Adrenal gland (tissue), 12 donors: ENCODE measurements around the gene RNF112. TPM values are rescaled to one million over a fixed set of nuclear protein-coding genes. Genes with fewer than 3 reads are reported as not detected.
"Not testable (repeated sequence)": the region's sequence is repeated elsewhere in the genome, so short reads cannot be mapped to it uniquely, and the experiment has no call there.

ENCODE experiments used
- DNase-seq, 7 donors: peaks; one replicate each; pipeline ENCODE4 v3.0.0-alpha.2; 2019 to 2020
- H3K27ac ChIP-seq, 5 donors: fragments of 200-600 bp; sonication (generic) in 4 of 5; 1 replicate in 3 of 5; 2 replicates in 2 of 5; pipeline versions ENCODE4 v1.5.1 to v1.8.0; 2016 to 2020; ENCODE audit warnings: mild to moderate bottlenecking in 1 of 5
- H3K27me3 ChIP-seq: fragments of 200-600 bp; 2 replicates; pipeline ENCODE4 v1.8.0; 2021
- H3K36me3 ChIP-seq, 2 donors: fragments of 200-600 bp; replicated peaks in 1 of 2; 1 replicate in 1 of 2; 2 replicates in 1 of 2; pipeline versions ENCODE4 v1.5.1 to v1.8.0; 2018 to 2022
- H3K4me1 ChIP-seq, 2 donors: fragments of 200-600 bp; replicated peaks in 1 of 2; 1 replicate in 1 of 2; 2 replicates in 1 of 2; pipeline versions ENCODE4 v1.5.1 to v1.8.0; 2018 to 2021
- H3K4me3 ChIP-seq, 4 donors: fragments of 200-600 bp; sonication (generic) in 3 of 4; one replicate each; pipeline ENCODE4 v1.5.1; 2016 to 2018
- H3K9me3 ChIP-seq, 3 donors: fragments of 200-600 bp; sonication (generic) in 1 of 3; replicated peaks in 1 of 3; 1 replicate in 2 of 3; 2 replicates in 1 of 3; pipeline versions ENCODE4 v1.5.1 to v1.8.0; 2016 to 2021
- POLR2A ChIP-seq, 2 donors: fragments of 450-650 bp; IDR thresholded peaks; one replicate each; pipeline ENCODE4 v1.6.1; 2017; ENCODE audit warnings: antibody characterized with exemption in 2 of 2, mild to moderate bottlenecking in 2 of 2, moderate library complexity in 1 of 2
- WGBS, 4 donors: extraction: QIAGEN DNeasy Blood & Tissue Kit in 2 of 4; methylation state at CpG; one replicate each; pipeline versions ENCODE4 v1.1.5 to v1.1.7; 2013 to 2017; 5-methylcytosine and 5-hydroxymethylcytosine counted together
- intact Hi-C, 2 donors: fragments of 100-400 bp; cut with DNase I; formaldehyde crosslinking; loops; one replicate each; pipeline versions ENCODE4 v1.14.1 to v1.15.0; 2022 to 2023
- polyA plus RNA-seq, 3 donors: library from polyadenylated mRNA; stranded (reverse); fragments of 200-250 nt in 2 of 3; fragments of 350-450 nt in 1 of 3; fragmentation: Illumina TruSeq in 1 of 3; extraction: RNeasy Lipid Tissue Mini Kit (QIAGEN cat#74804) in 1 of 3; gene quantifications; one replicate each; pipeline ENCODE4 v1.2.3, GENCODE V29; 2013 to 2014
- total RNA-seq, 9 donors: library from RNA; depleted of rRNA in 4 of 9; stranded (reverse); fragments of >200 nt in 4 of 9; fragments of 120-200 nt in 1 of 9; fragmentation: NEBNext Ultra II Directional in 1 of 9; extraction: Animal tissue kit (Norgen Biotek cat#: 25700) in 1 of 9; gene quantifications; one replicate each; pipeline versions ENCODE4 v1.1.0 to v1.2.4, GENCODE V29; 2013 to 2023
- TF ChIP-seq, protein P1 (sequence below), 6 experiments: fragments of 450-650 bp in 4 of 6; fragments of 200-600 bp in 2 of 6; sonication (generic) in 1 of 6; IDR thresholded peaks; 1 replicate in 5 of 6; 2 replicates in 1 of 6; pipeline versions ENCODE4 v1.5.1 to v1.8.0; 2016 to 2021; ENCODE audit warnings: antibody characterized with exemption in 6 of 6, mild to moderate bottlenecking in 2 of 6, moderate library complexity in 1 of 6
- donor health status: healthy with polysubstance abuse.
- donor health status: Bipolar disorder and iron deficiency.
- donor health status: DM: yes; HTN: yes; CAD: no.
- donor health status: DM: no; HTN: no; CAD: no.
- donor health status: DM: no; HTN: no; CAD: no.
- donor health status: DM: yes; HTN: yes; CAD: no.

The RNF112 gene
- total and polyA plus RNA-seq, 12 donors: 0.88 to 35.6 (median 2.3) TPM; not detected in 1

DNA sequence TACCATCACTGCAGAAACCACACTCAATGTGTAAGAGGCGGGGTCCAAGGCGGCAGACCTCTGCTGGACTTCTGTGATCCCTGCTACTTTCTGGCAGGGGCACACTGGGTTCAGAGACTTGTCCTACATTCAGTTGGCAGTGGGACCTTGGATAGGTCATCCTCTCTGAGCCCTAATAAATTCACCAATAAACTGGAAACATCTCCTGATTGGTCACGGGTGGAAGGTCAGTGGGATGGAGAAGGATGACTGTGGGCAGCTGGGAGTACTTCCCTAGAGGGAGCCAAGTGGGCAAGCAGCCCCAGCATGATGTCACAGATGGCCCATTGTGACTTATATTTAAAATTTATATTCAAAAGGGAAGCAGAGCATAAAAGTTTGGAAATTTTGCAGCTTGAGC is 49.7 kb downstream of the RNF112 start:
- WGBS, 4 donors: 64 to 79% (median 70%) methylated on average over 3 of the region's 3 CpGs
- Histone ChIP-seq H3K27ac (no peak overlapping the region), H3K4me1 (peaks cover 9 to 10% of the 10 kb centered on the region in 2 donors), H3K9me3 (no peaks in the 10 kb centered on the region), H3K36me3 (no peaks in the 10 kb centered on the region), H3K27me3 (no peaks in the 10 kb centered on the region), H3K4me3 (no peak overlapping the region)
- peak; percentile 49 to 75 (median 58) for DNase-seq
- intact Hi-C loops: no loop called here
- TF ChIP-seq, protein P1, sequence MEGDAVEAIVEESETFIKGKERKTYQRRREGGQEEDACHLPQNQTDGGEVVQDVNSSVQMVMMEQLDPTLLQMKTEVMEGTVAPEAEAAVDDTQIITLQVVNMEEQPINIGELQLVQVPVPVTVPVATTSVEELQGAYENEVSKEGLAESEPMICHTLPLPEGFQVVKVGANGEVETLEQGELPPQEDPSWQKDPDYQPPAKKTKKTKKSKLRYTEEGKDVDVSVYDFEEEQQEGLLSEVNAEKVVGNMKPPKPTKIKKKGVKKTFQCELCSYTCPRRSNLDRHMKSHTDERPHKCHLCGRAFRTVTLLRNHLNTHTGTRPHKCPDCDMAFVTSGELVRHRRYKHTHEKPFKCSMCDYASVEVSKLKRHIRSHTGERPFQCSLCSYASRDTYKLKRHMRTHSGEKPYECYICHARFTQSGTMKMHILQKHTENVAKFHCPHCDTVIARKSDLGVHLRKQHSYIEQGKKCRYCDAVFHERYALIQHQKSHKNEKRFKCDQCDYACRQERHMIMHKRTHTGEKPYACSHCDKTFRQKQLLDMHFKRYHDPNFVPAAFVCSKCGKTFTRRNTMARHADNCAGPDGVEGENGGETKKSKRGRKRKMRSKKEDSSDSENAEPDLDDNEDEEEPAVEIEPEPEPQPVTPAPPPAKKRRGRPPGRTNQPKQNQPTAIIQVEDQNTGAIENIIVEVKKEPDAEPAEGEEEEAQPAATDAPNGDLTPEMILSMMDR (IDR thresholded peaks at IDR 0.05): no peak
- no peak for TF ChIP-seq POLR2A (IDR thresholded peaks at IDR 0.05)

DNA sequence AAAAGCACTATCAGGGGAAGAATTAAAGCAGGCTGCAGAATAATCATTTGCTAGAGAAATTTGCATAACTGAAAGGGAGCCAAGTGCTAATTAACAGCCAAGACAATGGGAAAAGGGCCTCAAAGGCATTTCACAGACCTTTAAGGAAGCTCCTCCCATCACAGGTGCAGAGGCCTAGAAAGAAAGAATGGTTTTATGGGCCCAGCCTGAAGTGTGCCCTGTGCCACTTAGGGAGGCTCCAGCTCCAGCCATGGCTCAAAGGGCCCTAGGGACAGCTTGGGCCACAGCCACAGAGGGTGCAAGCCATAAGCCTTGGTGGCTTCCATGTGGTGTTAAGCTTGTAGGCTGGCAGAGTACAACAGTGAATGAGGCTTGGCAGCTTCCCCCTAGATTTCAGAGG is 50.1 kb downstream of the RNF112 start:
- Histone ChIP-seq H3K27ac (peak overlapping the region in 1 of 5 donors; percentile 17), H3K36me3 (no peaks in the 10 kb centered on the region), H3K4me1 (peaks cover 9 to 10% of the 10 kb centered on the region in 2 donors), H3K9me3 (no peaks in the 10 kb centered on the region), H3K27me3 (no peaks in the 10 kb centered on the region), H3K4me3 (no peak overlapping the region)
- intact Hi-C loops: no loop called here
- peak in 1 of 7 donors; percentile 15 for DNase-seq
- TF ChIP-seq POLR2A (IDR thresholded peaks at IDR 0.05): no peak
- TF ChIP-seq, protein P1 (IDR thresholded peaks at IDR 0.05): no peak

DNA sequence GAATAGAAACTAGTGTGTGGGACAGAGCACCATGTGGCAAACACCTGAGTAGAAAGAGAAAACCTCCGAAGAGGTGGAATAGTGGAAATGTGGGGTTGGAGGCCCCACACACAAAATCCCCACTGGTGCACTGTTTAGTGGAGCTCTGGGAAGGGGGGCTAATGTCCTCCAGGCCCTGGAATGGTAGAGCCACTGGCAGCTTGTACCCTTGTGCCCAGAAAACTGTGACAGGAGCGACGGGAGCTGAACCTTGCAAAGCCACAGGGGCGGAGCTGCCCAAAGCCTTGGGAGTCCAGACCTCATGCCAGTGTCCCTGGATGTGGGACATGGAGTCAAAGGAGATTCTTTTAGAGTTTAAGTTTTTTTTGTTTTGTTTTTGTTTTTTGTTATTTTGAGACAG is 50.6 kb downstream of the RNF112 start:
- intact Hi-C loops: no loop called here
- TF ChIP-seq POLR2A (IDR thresholded peaks at IDR 0.05): no peak
- TF ChIP-seq, protein P1 (IDR thresholded peaks at IDR 0.05): no peak
- no peaks in the 10 kb centered on the region for H3K9me3 ChIP-seq
- DNase-seq: peak in 2 of 7 donors; percentile 18 to 41
- H3K4me3 ChIP-seq: no peak overlapping the region
- WGBS, 4 donors: 87 to 94% (median 90%) methylated on average over 4 of the region's 4 CpGs
- no peaks in the 10 kb centered on the region for H3K27me3 ChIP-seq
- no peaks in the 10 kb centered on the region for H3K36me3 ChIP-seq
- no peak overlapping the region for H3K27ac ChIP-seq
- H3K4me1 ChIP-seq: peaks cover 9 to 10% of the 10 kb centered on the region in 2 donors

DNA sequence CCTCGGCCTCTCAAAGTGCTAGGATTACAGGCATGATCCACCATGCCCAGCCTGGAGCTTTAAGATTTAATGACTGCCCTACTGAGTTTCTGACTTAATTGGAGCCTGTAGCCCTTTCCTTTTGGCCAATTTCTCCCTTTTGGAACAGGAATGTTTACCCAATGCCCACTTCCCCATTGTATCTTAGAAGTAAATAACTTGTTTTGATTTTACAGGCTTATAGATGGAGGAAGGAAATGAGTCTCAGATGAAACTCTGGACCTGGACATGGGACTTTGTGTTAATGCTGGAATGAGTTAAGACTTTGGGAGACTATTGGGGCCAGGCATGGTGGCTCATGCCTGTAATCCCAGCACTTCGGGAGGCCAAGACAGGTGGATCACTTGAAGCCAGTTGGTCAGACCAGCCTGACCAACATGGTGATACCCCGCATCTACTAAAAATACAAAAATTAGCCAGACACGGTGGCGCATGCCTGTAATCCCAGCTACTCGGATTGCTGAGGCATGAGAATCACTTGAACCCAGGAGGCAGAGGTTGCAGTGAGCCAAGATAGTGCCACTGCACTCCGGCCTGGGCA is 51.5 kb downstream of the RNF112 start:
- H3K27ac ChIP-seq: peak overlapping the region in 3 of 5 donors; percentile 7 to 62 (median 55)
- DNase-seq: peak in 3 of 7 donors; percentile 5 to 15 (median 8)

More for the DNA sequence above, 51.5 kb downstream of the RNF112 start:
- H3K4me3 ChIP-seq, H3K36me3 ChIP-seq, H3K9me3 ChIP-seq, intact Hi-C loops, H3K27me3 ChIP-seq: not testable (repeated sequence)
- 88 to 96% (median 90%) methylated on average over 7 of the region's 7 CpGs for WGBS, 4 donors
- H3K4me1 ChIP-seq: peaks cover 9 to 10% of the 10 kb centered on the region in 2 donors
